A673 (cell line): ENCODE results near the gene CNTN1.

Experiments
- EZH2 ChIP-seq: fragments of 200-600 bp; sonication (generic); IDR thresholded peaks from 2 replicates; pipeline ENCODE4 v1.6.1; 2017; ENCODE audit warnings: borderline replicate concordance, low read depth, mild to moderate bottlenecking, mixed read lengths, antibody characterized with exemption, low read length; ENCODE audit not compliant: poor library complexity, severe bottlenecking
- TF ChIP-seq, protein P1 (sequence below): fragments of 300-800, 200-600 bp; sonication (generic); conservative IDR thresholded peaks from 2 replicates; pipeline ENCODE4 v1.5.1; 2017; ENCODE audit warnings: low read depth, mild to moderate bottlenecking, antibody characterized with exemption, low read length, moderate library complexity, mixed read lengths

DNA sequence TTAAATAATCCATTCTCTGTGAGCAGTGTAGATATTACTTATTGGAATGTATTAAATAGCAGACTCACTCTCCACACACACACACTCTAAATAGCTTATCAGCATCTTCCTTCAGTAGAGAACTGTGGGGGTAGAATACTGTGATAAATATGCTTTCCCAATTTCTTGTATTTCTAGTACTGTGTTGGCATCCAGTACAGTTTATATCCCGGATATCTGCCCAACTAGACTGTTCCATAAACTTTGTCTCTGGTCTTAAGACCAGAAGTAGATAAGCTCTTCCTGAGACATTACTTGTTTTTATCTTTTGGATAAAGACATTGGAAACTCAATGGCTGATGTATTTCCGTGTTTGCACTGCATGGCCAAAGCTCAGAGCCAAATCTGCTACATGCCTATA is 359.7 kb downstream of the CNTN1 start:
- TF ChIP-seq, protein P1, sequence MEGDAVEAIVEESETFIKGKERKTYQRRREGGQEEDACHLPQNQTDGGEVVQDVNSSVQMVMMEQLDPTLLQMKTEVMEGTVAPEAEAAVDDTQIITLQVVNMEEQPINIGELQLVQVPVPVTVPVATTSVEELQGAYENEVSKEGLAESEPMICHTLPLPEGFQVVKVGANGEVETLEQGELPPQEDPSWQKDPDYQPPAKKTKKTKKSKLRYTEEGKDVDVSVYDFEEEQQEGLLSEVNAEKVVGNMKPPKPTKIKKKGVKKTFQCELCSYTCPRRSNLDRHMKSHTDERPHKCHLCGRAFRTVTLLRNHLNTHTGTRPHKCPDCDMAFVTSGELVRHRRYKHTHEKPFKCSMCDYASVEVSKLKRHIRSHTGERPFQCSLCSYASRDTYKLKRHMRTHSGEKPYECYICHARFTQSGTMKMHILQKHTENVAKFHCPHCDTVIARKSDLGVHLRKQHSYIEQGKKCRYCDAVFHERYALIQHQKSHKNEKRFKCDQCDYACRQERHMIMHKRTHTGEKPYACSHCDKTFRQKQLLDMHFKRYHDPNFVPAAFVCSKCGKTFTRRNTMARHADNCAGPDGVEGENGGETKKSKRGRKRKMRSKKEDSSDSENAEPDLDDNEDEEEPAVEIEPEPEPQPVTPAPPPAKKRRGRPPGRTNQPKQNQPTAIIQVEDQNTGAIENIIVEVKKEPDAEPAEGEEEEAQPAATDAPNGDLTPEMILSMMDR: no peak
- no peak for TF ChIP-seq EZH2
